ENCODE data around the gene AMOTL1.

DNA sequence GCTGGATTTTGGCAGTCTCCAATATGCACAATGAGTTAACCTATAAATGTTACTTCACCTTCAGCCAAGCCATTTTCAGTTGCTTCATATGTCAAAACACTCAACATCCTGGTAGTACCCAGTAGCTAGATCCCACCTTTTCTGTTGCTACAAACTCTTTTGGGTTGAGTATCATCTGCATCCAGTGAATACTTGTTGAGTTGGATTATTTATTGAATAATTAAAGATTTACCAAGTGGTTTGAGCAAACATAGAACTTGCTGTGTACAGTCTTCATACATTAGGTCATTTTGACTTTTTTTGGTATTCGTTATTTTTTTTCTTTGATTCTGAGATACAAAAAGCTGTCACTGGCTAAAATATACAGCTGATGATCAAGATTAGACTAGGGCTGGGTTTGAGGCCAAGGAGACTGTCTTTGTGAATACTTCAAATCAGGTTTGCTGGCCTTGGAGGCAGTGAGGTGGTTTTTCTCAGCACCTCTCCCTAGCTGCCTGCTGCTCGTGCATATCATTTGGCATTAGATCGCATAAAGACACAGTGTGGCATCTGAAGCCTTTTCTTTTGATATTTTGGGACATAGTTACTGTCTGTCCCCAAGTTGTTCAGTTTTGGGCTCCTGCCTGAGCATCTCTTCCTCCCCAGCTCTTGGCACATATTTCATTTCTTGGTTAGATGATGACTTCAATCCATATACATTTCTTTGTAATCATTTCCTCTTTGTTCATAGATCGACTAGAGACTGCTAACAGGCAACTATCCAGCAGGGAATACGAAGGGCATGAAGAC, 62.8 kb downstream of the AMOTL1 start:
- TF ChIP-seq, protein P1, sequence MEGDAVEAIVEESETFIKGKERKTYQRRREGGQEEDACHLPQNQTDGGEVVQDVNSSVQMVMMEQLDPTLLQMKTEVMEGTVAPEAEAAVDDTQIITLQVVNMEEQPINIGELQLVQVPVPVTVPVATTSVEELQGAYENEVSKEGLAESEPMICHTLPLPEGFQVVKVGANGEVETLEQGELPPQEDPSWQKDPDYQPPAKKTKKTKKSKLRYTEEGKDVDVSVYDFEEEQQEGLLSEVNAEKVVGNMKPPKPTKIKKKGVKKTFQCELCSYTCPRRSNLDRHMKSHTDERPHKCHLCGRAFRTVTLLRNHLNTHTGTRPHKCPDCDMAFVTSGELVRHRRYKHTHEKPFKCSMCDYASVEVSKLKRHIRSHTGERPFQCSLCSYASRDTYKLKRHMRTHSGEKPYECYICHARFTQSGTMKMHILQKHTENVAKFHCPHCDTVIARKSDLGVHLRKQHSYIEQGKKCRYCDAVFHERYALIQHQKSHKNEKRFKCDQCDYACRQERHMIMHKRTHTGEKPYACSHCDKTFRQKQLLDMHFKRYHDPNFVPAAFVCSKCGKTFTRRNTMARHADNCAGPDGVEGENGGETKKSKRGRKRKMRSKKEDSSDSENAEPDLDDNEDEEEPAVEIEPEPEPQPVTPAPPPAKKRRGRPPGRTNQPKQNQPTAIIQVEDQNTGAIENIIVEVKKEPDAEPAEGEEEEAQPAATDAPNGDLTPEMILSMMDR (conservative IDR thresholded peaks at IDR 0.05; ENCODE audit: low read depth, low read length), result 0 out of 2 replicates have a peak, but pooled peaks have one; percentile 2
- TF ChIP-seq EZH2phosphoT487 (IDR thresholded peaks at IDR 0.05; ENCODE audit: borderline replicate concordance, low read length), result no peak
